HG03558 (cell line): ENCODE measurements around the gene OPCML.

Experiments used
- ATAC-seq: cut with Tn5 transposase; IDR thresholded peaks from one replicate; pipeline ENCODE4 v1.9.1; 2021; ENCODE audit warnings: moderate number of reproducible peaks; ENCODE audit not compliant: unreplicated experiment; ENCODE audit errors: extremely low read depth

The OPCML gene

GRCh38 chr11:132519241-132519815, 1013.0 kb downstream of the OPCML start:
- ATAC-seq = no peak

GRCh38 chr11:132504501-132505041, 1027.7 kb downstream of the OPCML start:
- no peak for ATAC-seq

- ATAC-seq = no peak
Measured at GRCh38 chr11:132501356-132501755, 1030.9 kb downstream of the OPCML start.

GRCh38 chr11:132499661-132500060, 1032.6 kb downstream of the OPCML start:
- no peak for ATAC-seq

- no peak for ATAC-seq
Measured at GRCh38 chr11:132496341-132496740, 1036.0 kb downstream of the OPCML start.

- no peak for ATAC-seq
Measured at GRCh38 chr11:132493801-132494200, 1038.5 kb downstream of the OPCML start.

- ATAC-seq = no peak
Measured at GRCh38 chr11:132490978-132491377, 1041.3 kb downstream of the OPCML start.

- ATAC-seq = no peak
Measured at GRCh38 chr11:132486060-132486459, 1046.2 kb downstream of the OPCML start.

- ATAC-seq = no peak
Measured at GRCh38 chr11:132475026-132475425, 1057.3 kb downstream of the OPCML start.

GRCh38 chr11:132472411-132473172, 1059.7 kb downstream of the OPCML start:
- ATAC-seq = no peak

- no peak for ATAC-seq
Measured at GRCh38 chr11:132471466-132471865, 1060.8 kb downstream of the OPCML start.

- no peak for ATAC-seq
Measured at GRCh38 chr11:132466983-132467382, 1065.3 kb downstream of the OPCML start.

GRCh38 chr11:132464939-132465338, 1067.4 kb downstream of the OPCML start:
- ATAC-seq = no peak

GRCh38 chr11:132464003-132464342, 1068.3 kb downstream of the OPCML start:
- no peak for ATAC-seq

- no peak for ATAC-seq
Measured at GRCh38 chr11:132463295-132464002, 1068.9 kb downstream of the OPCML start.

GRCh38 chr11:132459736-132460135, 1072.6 kb downstream of the OPCML start:
- ATAC-seq = no peak

GRCh38 chr11:132457445-132457844, 1074.9 kb downstream of the OPCML start:
- ATAC-seq = no peak

- ATAC-seq = no peak
Measured at GRCh38 chr11:132456751-132457328, 1075.5 kb downstream of the OPCML start.

GRCh38 chr11:132455044-132455443, 1077.3 kb downstream of the OPCML start:
- no peak for ATAC-seq

GRCh38 chr11:132453406-132453805, 1078.9 kb downstream of the OPCML start:
- no peak for ATAC-seq

- no peak for ATAC-seq
Measured at GRCh38 chr11:132452616-132453015, 1079.7 kb downstream of the OPCML start.
